SK-N-SH (cell line): Measurements from ENCODE around the gene MAP1LC3A.

Experiments used
- EP300 ChIP-seq, 2 experiments: IDR thresholded peaks; 2 replicates each; pipeline versions ENCODE4 v1.4.0 to v1.6.1; 2012; ENCODE audit warnings: borderline replicate concordance in 1 of 2, low read depth in 1 of 2, low read length in 1 of 2
- EZH2phosphoT487 ChIP-seq: fragments of 200-600 bp; sonication (generic); IDR thresholded peaks from 2 replicates; pipeline ENCODE4 v1.6.1; 2017; ENCODE audit warnings: low read depth, mixed run types, mild to moderate bottlenecking, antibody characterized with exemption, moderate library complexity, borderline replicate concordance
- GABPA ChIP-seq: IDR thresholded peaks from 2 replicates; pipeline ENCODE4 v1.4.0; 2012; ENCODE audit warnings: low read depth, mild to moderate bottlenecking
- GATA2 ChIP-seq: sonication (generic); formaldehyde crosslinking; IDR thresholded peaks from 2 replicates; pipeline ENCODE4 v1.5.0; 2020; ENCODE audit warnings: mild to moderate bottlenecking, missing genetic modification reagents
- MXI1 ChIP-seq: IDR thresholded peaks from 2 replicates; pipeline ENCODE4 v1.6.1; 2012; ENCODE audit warnings: mild to moderate bottlenecking, low read depth, low read length, improper control_type of control experiment
- POLR2AphosphoS5 ChIP-seq: IDR thresholded peaks from 2 replicates; pipeline ENCODE4 v1.6.1; 2012; ENCODE audit warnings: low read depth, low read length
- REST ChIP-seq: IDR thresholded peaks from 2 replicates; pipeline ENCODE4 v1.6.1; 2012; ENCODE audit warnings: mild to moderate bottlenecking, low read depth, low read length, moderate library complexity
- RXRA ChIP-seq: IDR thresholded peaks from 2 replicates; pipeline ENCODE4 v1.4.0; 2012; ENCODE audit warnings: low read depth, mild to moderate bottlenecking, borderline replicate concordance
- SMC3 ChIP-seq: IDR thresholded peaks from 2 replicates; pipeline ENCODE4 v1.6.1; 2012; ENCODE audit warnings: low read depth, low read length, improper control_type of control experiment
- TEAD4 ChIP-seq: IDR thresholded peaks from 2 replicates; pipeline ENCODE4 v1.4.0; 2012; ENCODE audit warnings: mild to moderate bottlenecking, borderline replicate concordance; ENCODE audit not compliant: insufficient read depth
- TF ChIP-seq, protein P1 (sequence below): fragments of 200-600 bp; sonication (generic); IDR thresholded peaks from 2 replicates; pipeline ENCODE4 v1.6.1; 2017; ENCODE audit warnings: antibody characterized with exemption, mild to moderate bottlenecking, moderate library complexity

GRCh38 chr20:34529742-34530141, 28.8 kb upstream of the MAP1LC3A start:
- TF ChIP-seq RXRA = no peak
- no peak for TF ChIP-seq TEAD4
- TF ChIP-seq, protein P1, sequence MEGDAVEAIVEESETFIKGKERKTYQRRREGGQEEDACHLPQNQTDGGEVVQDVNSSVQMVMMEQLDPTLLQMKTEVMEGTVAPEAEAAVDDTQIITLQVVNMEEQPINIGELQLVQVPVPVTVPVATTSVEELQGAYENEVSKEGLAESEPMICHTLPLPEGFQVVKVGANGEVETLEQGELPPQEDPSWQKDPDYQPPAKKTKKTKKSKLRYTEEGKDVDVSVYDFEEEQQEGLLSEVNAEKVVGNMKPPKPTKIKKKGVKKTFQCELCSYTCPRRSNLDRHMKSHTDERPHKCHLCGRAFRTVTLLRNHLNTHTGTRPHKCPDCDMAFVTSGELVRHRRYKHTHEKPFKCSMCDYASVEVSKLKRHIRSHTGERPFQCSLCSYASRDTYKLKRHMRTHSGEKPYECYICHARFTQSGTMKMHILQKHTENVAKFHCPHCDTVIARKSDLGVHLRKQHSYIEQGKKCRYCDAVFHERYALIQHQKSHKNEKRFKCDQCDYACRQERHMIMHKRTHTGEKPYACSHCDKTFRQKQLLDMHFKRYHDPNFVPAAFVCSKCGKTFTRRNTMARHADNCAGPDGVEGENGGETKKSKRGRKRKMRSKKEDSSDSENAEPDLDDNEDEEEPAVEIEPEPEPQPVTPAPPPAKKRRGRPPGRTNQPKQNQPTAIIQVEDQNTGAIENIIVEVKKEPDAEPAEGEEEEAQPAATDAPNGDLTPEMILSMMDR = no peak
- TF ChIP-seq EZH2phosphoT487 = no peak
- no peak for TF ChIP-seq SMC3
- TF ChIP-seq REST = no peak
- no peak for TF ChIP-seq GABPA
- TF ChIP-seq MXI1 = no peak
- TF ChIP-seq GATA2 (CRISPR knock-in tag) = no peak
- TF ChIP-seq POLR2AphosphoS5 = no peak
- TF ChIP-seq EP300 (IDR thresholded peaks at IDR 0.05; ENCODE audit: borderline replicate concordance in 1 of 2, low read depth in 1 of 2, low read length in 1 of 2) = no peak
